ENCODE data around the gene ROBO2.

The ROBO2 gene

GRCh38 chr3:77189258-77189657, 149.4 kb downstream of the ROBO2 start:
- TF ChIP-seq JUND (IDR thresholded peaks at IDR 0.05; ENCODE audit: low read depth) = no peak
- in situ Hi-C loops (cut with HindIII; ENCODE audit: low pct_unique_long_range_greater_than_20kb, low sequenced_read_pairs) = no loop called here
- no peak for DNase-seq (ENCODE audit: low read depth in 1 of 2, low spot score in 1 of 2)

GRCh38 chr3:77189684-77190083, 149.8 kb downstream of the ROBO2 start:
- in situ Hi-C loops (cut with HindIII; ENCODE audit: low pct_unique_long_range_greater_than_20kb, low sequenced_read_pairs) = no loop called here
- TF ChIP-seq JUND (IDR thresholded peaks at IDR 0.05; ENCODE audit: low read depth) = no peak
- DNase-seq (ENCODE audit: low read depth in 1 of 2, low spot score in 1 of 2) = no peak

- in situ Hi-C loops (cut with HindIII; ENCODE audit: low pct_unique_long_range_greater_than_20kb, low sequenced_read_pairs) = no loop called here
- no peak for DNase-seq (ENCODE audit: low read depth in 1 of 2, low spot score in 1 of 2)
- TF ChIP-seq JUND (IDR thresholded peaks at IDR 0.05; ENCODE audit: low read depth) = no peak
These were observed 150.5 kb downstream of the ROBO2 start for GRCh38 chr3:77190374-77190773.

GRCh38 chr3:77191014-77191413, 151.1 kb downstream of the ROBO2 start:
- in situ Hi-C loops (cut with HindIII; ENCODE audit: low pct_unique_long_range_greater_than_20kb, low sequenced_read_pairs) = no loop called here
- TF ChIP-seq JUND (IDR thresholded peaks at IDR 0.05; ENCODE audit: low read depth) = no peak
- DNase-seq (ENCODE audit: low read depth in 1 of 2, low spot score in 1 of 2) = no peak

GRCh38 chr3:77191640-77192039, 151.7 kb downstream of the ROBO2 start:
- no peak for TF ChIP-seq JUND (IDR thresholded peaks at IDR 0.05; ENCODE audit: low read depth)
- DNase-seq (ENCODE audit: low read depth in 1 of 2, low spot score in 1 of 2) = peak in 1 of 2 experiments; percentile 37
- in situ Hi-C loops (cut with HindIII; ENCODE audit: low pct_unique_long_range_greater_than_20kb, low sequenced_read_pairs) = no loop called here

- TF ChIP-seq JUND (IDR thresholded peaks at IDR 0.05; ENCODE audit: low read depth) = no peak
- in situ Hi-C loops (cut with HindIII; ENCODE audit: low pct_unique_long_range_greater_than_20kb, low sequenced_read_pairs) = no loop called here
- no peak for DNase-seq (ENCODE audit: low read depth in 1 of 2, low spot score in 1 of 2)
These were observed 156.1 kb downstream of the ROBO2 start for GRCh38 chr3:77195766-77196545.

GRCh38 chr3:77197408-77197807, 157.5 kb downstream of the ROBO2 start:
- in situ Hi-C loops (cut with HindIII; ENCODE audit: low pct_unique_long_range_greater_than_20kb, low sequenced_read_pairs) = no loop called here
- no peak for DNase-seq (ENCODE audit: low read depth in 1 of 2, low spot score in 1 of 2)
- no peak for TF ChIP-seq JUND (IDR thresholded peaks at IDR 0.05; ENCODE audit: low read depth)

- in situ Hi-C loops (cut with HindIII; ENCODE audit: low pct_unique_long_range_greater_than_20kb, low sequenced_read_pairs) = no loop called here
- no peak for DNase-seq (ENCODE audit: low read depth in 1 of 2, low spot score in 1 of 2)
- TF ChIP-seq JUND (IDR thresholded peaks at IDR 0.05; ENCODE audit: low read depth) = no peak
These were observed 164.0 kb downstream of the ROBO2 start for GRCh38 chr3:77203851-77204250.

GRCh38 chr3:77204788-77205187, 164.9 kb downstream of the ROBO2 start:
- TF ChIP-seq JUND (IDR thresholded peaks at IDR 0.05; ENCODE audit: low read depth) = no peak
- in situ Hi-C loops (cut with HindIII; ENCODE audit: low pct_unique_long_range_greater_than_20kb, low sequenced_read_pairs) = no loop called here
- no peak for DNase-seq (ENCODE audit: low read depth in 1 of 2, low spot score in 1 of 2)

GRCh38 chr3:77207753-77208152, 167.9 kb downstream of the ROBO2 start:
- DNase-seq (ENCODE audit: low read depth in 1 of 2, low spot score in 1 of 2) = no peak
- no peak for TF ChIP-seq JUND (IDR thresholded peaks at IDR 0.05; ENCODE audit: low read depth)
- in situ Hi-C loops (cut with HindIII; ENCODE audit: low pct_unique_long_range_greater_than_20kb, low sequenced_read_pairs) = no loop called here

GRCh38 chr3:77222701-77223100, 182.8 kb downstream of the ROBO2 start:
- in situ Hi-C loops (cut with HindIII; ENCODE audit: low pct_unique_long_range_greater_than_20kb, low sequenced_read_pairs) = no loop called here
- no peak for TF ChIP-seq JUND (IDR thresholded peaks at IDR 0.05; ENCODE audit: low read depth)
- no peak for DNase-seq (ENCODE audit: low read depth in 1 of 2, low spot score in 1 of 2)

GRCh38 chr3:77227567-77227966, 187.7 kb downstream of the ROBO2 start:
- peak in 1 of 2 experiments; percentile 5 for DNase-seq (ENCODE audit: low read depth in 1 of 2, low spot score in 1 of 2)
- no peak for TF ChIP-seq JUND (IDR thresholded peaks at IDR 0.05; ENCODE audit: low read depth)
- in situ Hi-C loops (cut with HindIII; ENCODE audit: low pct_unique_long_range_greater_than_20kb, low sequenced_read_pairs) = no loop called here

GRCh38 chr3:77232557-77232956, 192.7 kb downstream of the ROBO2 start:
- no peak for DNase-seq (ENCODE audit: low read depth in 1 of 2, low spot score in 1 of 2)
- in situ Hi-C loops (cut with HindIII; ENCODE audit: low pct_unique_long_range_greater_than_20kb, low sequenced_read_pairs) = no loop called here
- TF ChIP-seq JUND (IDR thresholded peaks at IDR 0.05; ENCODE audit: low read depth) = no peak

GRCh38 chr3:77234004-77234403, 194.1 kb downstream of the ROBO2 start:
- no peak for TF ChIP-seq JUND (IDR thresholded peaks at IDR 0.05; ENCODE audit: low read depth)
- in situ Hi-C loops (cut with HindIII; ENCODE audit: low pct_unique_long_range_greater_than_20kb, low sequenced_read_pairs) = no loop called here
- no peak for DNase-seq (ENCODE audit: low read depth in 1 of 2, low spot score in 1 of 2)

Data from T47D (cell line).